HEK293 (cell line): ENCODE results near the gene ABI3.

Experiments
- CTCF ChIP-seq: fragments of 450-650 bp; formaldehyde crosslinking; IDR thresholded peaks from 2 replicates; pipeline ENCODE4 v1.5.1; 2016; ENCODE audit warnings: missing biosample characterization, missing genetic modification characterization
- ELK4 ChIP-seq: IDR thresholded peaks from 2 replicates; pipeline ENCODE4 v1.6.1; 2011; ENCODE audit warnings: mild to moderate bottlenecking, low read depth, low read length, borderline replicate concordance
- TRIM28 ChIP-seq: IDR thresholded peaks from 2 replicates; pipeline ENCODE4 v1.6.1; 2011; ENCODE audit warnings: low read length, control low read depth, borderline replicate concordance
- ZFHX2 ChIP-seq: fragments of 450-650 bp; formaldehyde crosslinking; conservative IDR thresholded peaks from 2 replicates; pipeline ENCODE4 v1.5.1; 2016; ENCODE audit warnings: missing biosample characterization, missing genetic modification characterization
- ZFP3 ChIP-seq: fragments of 450-650 bp; formaldehyde crosslinking; IDR thresholded peaks from 2 replicates; pipeline ENCODE4 v1.5.1; 2016; ENCODE audit warnings: low read depth, missing biosample characterization, missing genetic modification characterization
- ZNF114 ChIP-seq: fragments of 450-650 bp; formaldehyde crosslinking; IDR thresholded peaks from 2 replicates; pipeline ENCODE4 v1.5.0; 2017; ENCODE audit warnings: missing biosample characterization, missing genetic modification characterization
- ZNF121 ChIP-seq: fragments of 450-650 bp; formaldehyde crosslinking; IDR thresholded peaks from 2 replicates; pipeline ENCODE4 v1.5.1; 2016; ENCODE audit warnings: missing biosample characterization, missing genetic modification characterization
- ZNF274 ChIP-seq, 2 experiments: fragments of 200-500 bp in 1 of 2; fragments of 450-650 bp in 1 of 2; sonication (Bioruptor generic) in 1 of 2; formaldehyde crosslinking in 1 of 2; IDR thresholded peaks; 2 replicates each; pipeline versions ENCODE4 v1.5.1 to v1.6.1; 2014 to 2016; ENCODE audit warnings: borderline replicate concordance in 1 of 2, inconsistent platforms in 1 of 2, low read length in 1 of 2, missing biosample characterization in 1 of 2, missing genetic modification characterization in 1 of 2
- ZSCAN18 ChIP-seq: fragments of 450-650 bp; formaldehyde crosslinking; IDR thresholded peaks from 2 replicates; pipeline ENCODE4 v1.5.1; 2016; ENCODE audit warnings: missing biosample characterization, missing genetic modification characterization

GRCh38 chr17:49183801-49184200, 26.7 kb upstream of the ABI3 start:
- no peak for TF ChIP-seq ZNF274 (IDR thresholded peaks at IDR 0.05; ENCODE audit: low read length)
- no peak for TF ChIP-seq ZNF274 (tag by site-specific recombination; IDR thresholded peaks at IDR 0.05; ENCODE audit: borderline replicate concordance)
- TF ChIP-seq CTCF (tag by site-specific recombination), result no peak
- TF ChIP-seq ZNF121 (tag by site-specific recombination), result no peak
- no peak for TF ChIP-seq ZSCAN18 (tag by site-specific recombination)
- TF ChIP-seq TRIM28, result no peak
- no peak for TF ChIP-seq ZNF114 (tag by site-specific recombination)
- no peak for TF ChIP-seq ZFP3
- TF ChIP-seq ELK4, result no peak
- no peak for TF ChIP-seq ZFHX2 (tag by site-specific recombination)
